K562 treated with DMSO at 1 percent for 4 hours (cell line): ENCODE measurements around the gene LGALS7B. TPM values are rescaled to one million over a fixed set of nuclear protein-coding genes. Genes with fewer than 3 reads are reported as not detected.

ENCODE experiments used
- total RNA-seq: library from RNA; unstranded; fragments of 300-600 nt; gene quantifications from 2 replicates; pipeline ENCODE4 v1.2.3, GENCODE V29; 2022; ENCODE audit not compliant: insufficient read depth

LGALS7B gene
- not detected in 2 replicates for total RNA-seq

DNA sequence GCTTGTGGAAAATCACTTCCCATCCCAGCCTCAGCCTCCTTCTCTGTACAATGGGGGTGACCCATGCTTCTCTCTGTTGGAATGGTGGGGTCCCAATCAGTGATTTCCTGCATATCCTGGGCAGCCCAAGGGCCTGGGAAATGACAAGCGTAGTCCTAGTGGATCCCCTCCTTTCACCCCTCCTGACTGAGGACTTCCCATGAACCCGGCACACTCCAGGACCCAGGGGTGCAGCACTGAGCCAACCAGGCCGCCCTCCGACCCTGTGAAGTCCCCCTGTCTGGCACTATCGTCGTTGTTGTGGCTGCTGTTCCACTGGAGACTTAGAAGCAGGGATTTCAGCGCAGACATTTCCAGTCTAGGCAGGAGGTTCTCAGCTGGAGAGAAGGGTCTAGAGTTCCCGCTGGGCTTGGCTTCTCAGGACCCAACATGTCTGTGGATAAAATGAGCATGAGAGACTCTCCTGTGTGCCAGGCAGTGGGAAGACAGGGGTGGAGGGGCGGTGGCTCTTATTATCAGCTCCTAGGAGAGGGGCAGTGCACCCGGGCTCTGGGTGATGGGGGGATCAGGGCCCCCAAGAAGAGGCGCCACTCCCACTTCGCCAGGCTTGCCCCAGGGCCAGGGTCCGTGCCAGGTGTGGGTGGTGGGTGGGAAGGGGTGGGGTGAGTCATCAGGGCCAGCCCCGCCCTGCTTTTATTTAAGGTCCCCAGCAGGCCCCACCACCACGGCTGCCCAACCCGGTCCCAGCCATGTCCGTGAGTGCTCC is at the start of gene LGALS7B:
TSS of gene LGALS7B (plus strand) at position 723 of the 766 bp plus-strand sequence. CDS start at position 750, 27 bp downstream.

DNA sequence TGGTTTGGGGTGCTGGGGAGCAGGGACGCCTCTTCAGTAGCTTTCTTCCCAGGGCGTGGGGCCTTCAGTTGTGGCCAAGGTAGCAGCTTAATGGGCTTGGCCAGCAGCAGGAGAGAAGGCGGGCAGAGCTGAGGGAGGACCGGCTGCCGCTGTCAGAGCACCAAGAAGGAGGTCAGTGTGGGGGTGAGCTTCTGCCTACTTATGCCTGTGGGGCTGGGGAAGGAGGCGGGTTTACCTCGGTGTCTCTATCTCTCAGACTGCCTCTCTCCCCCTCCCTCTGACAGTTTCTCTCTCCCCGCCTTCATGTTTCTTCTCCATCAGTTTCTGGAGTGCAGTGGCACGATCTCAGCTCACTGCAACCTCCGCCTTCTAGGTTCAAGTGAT is 44.7 kb upstream of the LGALS7B start, which contains the start of gene CAPN12:
TSS of gene CAPN12 (minus strand) at position 177 of the 384 bp plus-strand sequence. CDS start 309 bp downstream, outside the sequence.

DNA sequence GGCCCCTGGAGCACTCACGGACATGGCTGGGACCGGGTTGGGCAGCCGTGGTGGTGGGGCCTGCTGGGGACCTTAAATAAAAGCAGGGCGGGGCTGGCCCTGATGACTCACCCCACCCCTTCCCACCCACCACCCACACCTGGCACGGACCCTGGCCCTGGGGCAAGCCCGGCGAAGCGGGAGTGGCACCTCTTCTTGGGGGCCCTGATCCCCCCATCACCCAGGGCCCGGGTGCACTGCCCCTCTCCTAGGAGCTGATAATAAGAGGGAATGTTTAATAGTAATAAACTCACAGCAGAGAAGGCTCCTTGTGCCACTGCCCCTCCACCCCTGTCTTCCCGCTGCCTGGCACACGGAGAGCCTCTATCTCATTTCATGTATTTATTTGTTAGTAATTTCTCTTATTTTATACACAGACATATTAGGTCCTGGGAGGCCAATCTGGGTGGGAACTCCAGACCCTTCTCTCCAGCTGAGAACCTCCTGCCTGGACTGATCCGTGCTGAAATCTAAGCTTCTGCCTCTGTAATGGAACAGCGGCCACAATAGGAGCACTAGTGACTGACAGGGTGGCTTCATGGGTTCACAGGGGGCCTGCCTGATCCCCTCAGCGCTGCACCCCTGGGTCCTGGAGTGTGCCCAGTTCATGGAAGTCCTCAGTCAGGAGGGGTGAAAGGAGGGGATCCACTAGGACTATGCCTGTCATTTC is 15.4 kb upstream of the LGALS7B start, which contains the start of gene LGALS7:
TSS of gene LGALS7 (minus strand) at position 49 of the 709 bp plus-strand sequence. CDS start at position 24, 25 bp downstream.

DNA sequence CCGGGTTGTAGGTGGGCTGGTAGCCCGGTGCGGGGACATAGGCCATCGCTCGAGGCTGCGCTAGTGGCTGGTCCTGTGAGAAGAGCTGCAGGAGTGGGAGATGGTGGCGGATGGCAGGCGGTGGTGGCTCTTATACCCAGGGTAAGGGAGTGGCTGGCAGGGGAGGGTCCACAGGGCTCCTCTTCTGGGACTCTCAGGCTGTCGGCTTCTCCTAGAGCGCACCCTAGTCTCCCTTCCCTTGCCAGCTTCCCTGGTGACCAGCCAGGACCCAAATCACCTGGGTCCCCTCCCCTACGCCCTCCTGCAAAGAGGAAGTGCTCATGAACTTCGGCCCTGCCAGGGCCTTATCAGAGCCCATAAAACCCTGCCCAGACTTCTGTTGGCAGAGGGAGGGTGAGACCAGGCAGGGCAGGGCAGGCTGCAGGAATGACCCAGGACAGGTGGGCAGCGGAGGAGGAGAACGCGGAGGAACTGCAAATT is 23.9 kb downstream of the LGALS7B start, which contains the start of gene LGALS4:
TSS of gene LGALS4 (minus strand) at position 105 of the 480 bp plus-strand sequence. CDS start at position 46, 59 bp downstream.

Other genes with a start within 250 kb of the LGALS7B start
- 0.82 and 2.6 TPM in 2 replicates for gene MAP4K1, start 171.2 kb upstream of the LGALS7B start, total RNA-seq
- gene EIF3K, start 170.0 kb upstream of the LGALS7B start, total RNA-seq: 631 and 662 TPM in 2 replicates
- gene ACTN4, start 141.6 kb upstream of the LGALS7B start, total RNA-seq: 322 and 331 TPM in 2 replicates
- 1.3 TPM in 1 of 2 replicates, not detected in the other for gene CAPN12, start 44.7 kb upstream of the LGALS7B start, total RNA-seq
- not detected in 2 replicates for gene LGALS7, start 15.7 kb upstream of the LGALS7B start, total RNA-seq
- gene LGALS4, start 23.7 kb downstream of the LGALS7B start, total RNA-seq: 1.7 and 3.3 TPM in 2 replicates
- gene ECH1, start 42.6 kb downstream of the LGALS7B start, total RNA-seq: 280 and 332 TPM in 2 replicates
- gene HNRNPL, start 60.8 kb downstream of the LGALS7B start, total RNA-seq: 303 and 331 TPM in 2 replicates
- 5.3 and 9.5 TPM in 2 replicates for gene RINL, start 89.1 kb downstream of the LGALS7B start, total RNA-seq
- gene SIRT2, start 110.4 kb downstream of the LGALS7B start, total RNA-seq: 58.7 and 68.7 TPM in 2 replicates
- 29.9 and 42.7 TPM in 2 replicates for gene NFKBIB, start 110.8 kb downstream of the LGALS7B start, total RNA-seq
- not detected in 2 replicates for gene CCER2, start 123.0 kb downstream of the LGALS7B start, total RNA-seq
- gene SARS2, start 141.6 kb downstream of the LGALS7B start, total RNA-seq: 27.9 and 33.7 TPM in 2 replicates
- 78.2 and 84.1 TPM in 2 replicates for gene MRPS12, start 141.7 kb downstream of the LGALS7B start, total RNA-seq
- gene FBXO17, start 186.5 kb downstream of the LGALS7B start, total RNA-seq: 28.7 and 37.3 TPM in 2 replicates
- gene FBXO27, start 243.3 kb downstream of the LGALS7B start, total RNA-seq: 5.7 and 13.3 TPM in 2 replicates